Measurements from ENCODE around the gene KCNJ18. TPM values are rescaled to one million over a fixed set of nuclear protein-coding genes. Genes with fewer than 3 reads are reported as not detected.
"Not testable (repeated sequence)": the region's sequence is repeated elsewhere in the genome, so short reads cannot be mapped to it uniquely, and the experiment has no call there.

The KCNJ18 gene
- polyA plus RNA-seq, 12 donors, result not detected

- not testable (repeated sequence) for DNase-seq
Observed at GRCh38 chr17:21724216-21725006, 32.1 kb downstream of the KCNJ18 start.

- DNase-seq, result not testable (repeated sequence)
Observed at GRCh38 chr17:21731076-21731475, 38.8 kb downstream of the KCNJ18 start.

GRCh38 chr17:21733931-21734330, 41.6 kb downstream of the KCNJ18 start:
- DNase-seq, result not testable (repeated sequence)

GRCh38 chr17:21735814-21736213, 43.5 kb downstream of the KCNJ18 start:
- not testable (repeated sequence) for DNase-seq

GRCh38 chr17:21737015-21737580, 44.8 kb downstream of the KCNJ18 start:
- not testable (repeated sequence) for DNase-seq

- DNase-seq, result not testable (repeated sequence)
Observed at GRCh38 chr17:21738241-21738640, 45.9 kb downstream of the KCNJ18 start.

GRCh38 chr17:21738877-21739474, 46.7 kb downstream of the KCNJ18 start:
- not testable (repeated sequence) for DNase-seq

- not testable (repeated sequence) for DNase-seq
Observed at GRCh38 chr17:21739485-21739884, 47.2 kb downstream of the KCNJ18 start.

GRCh38 chr17:21740836-21741235, 48.5 kb downstream of the KCNJ18 start:
- not testable (repeated sequence) for DNase-seq

- DNase-seq, result not testable (repeated sequence)
Observed at GRCh38 chr17:21741520-21741919, 49.2 kb downstream of the KCNJ18 start.

GRCh38 chr17:21742326-21742725, 50.0 kb downstream of the KCNJ18 start:
- no peak for DNase-seq

GRCh38 chr17:21744151-21744550, 51.8 kb downstream of the KCNJ18 start:
- not testable (repeated sequence) for DNase-seq

GRCh38 chr17:21744621-21745020, 52.3 kb downstream of the KCNJ18 start:
- DNase-seq, result not testable (repeated sequence)

- DNase-seq, result not testable (repeated sequence)
Observed at GRCh38 chr17:21745385-21746054, 53.2 kb downstream of the KCNJ18 start.

- DNase-seq, result not testable (repeated sequence)
Observed at GRCh38 chr17:21746415-21746814, 54.1 kb downstream of the KCNJ18 start.

- not testable (repeated sequence) for DNase-seq
Observed at GRCh38 chr17:21747195-21747915, 55.0 kb downstream of the KCNJ18 start.

- not testable (repeated sequence) for DNase-seq
Observed at GRCh38 chr17:21748686-21749085, 56.4 kb downstream of the KCNJ18 start.

- DNase-seq, result not testable (repeated sequence)
Observed at GRCh38 chr17:21749696-21750531, 57.6 kb downstream of the KCNJ18 start.

GRCh38 chr17:21751111-21751510, 58.8 kb downstream of the KCNJ18 start:
- not testable (repeated sequence) for DNase-seq

Data from muscle of arm (tissue), 12 donors.